ENCODE measurements around the gene UQCC3.
"Not testable (repeated sequence)": the region's sequence is repeated elsewhere in the genome, so short reads cannot be mapped to it uniquely, and the experiment has no call there.

UQCC3 gene

GRCh38 chr11:62666259-62666926 lies 5.1 kb upstream of the UQCC3 start:
- no peak for DNase-seq

DNA sequence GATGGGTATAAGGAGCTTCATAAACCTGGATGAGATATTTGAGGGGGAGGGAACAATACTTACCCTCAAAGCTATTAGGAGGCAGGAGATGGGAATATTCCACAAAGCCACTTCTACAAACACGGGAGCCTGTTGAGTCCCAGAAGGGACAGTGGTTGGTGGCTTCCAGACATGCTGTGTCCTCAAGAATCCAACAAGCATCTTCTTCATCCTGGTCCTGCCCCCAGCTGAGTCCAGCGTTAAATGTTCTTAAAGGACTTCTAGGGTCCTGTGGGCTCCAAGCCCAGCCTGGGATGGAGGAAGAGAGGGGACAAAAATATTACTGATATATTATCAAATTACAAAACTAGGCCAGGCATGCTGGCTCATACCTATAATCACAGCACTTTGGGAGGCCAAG lies 4.0 kb upstream of the UQCC3 start:
- DNase-seq = no peak

DNA sequence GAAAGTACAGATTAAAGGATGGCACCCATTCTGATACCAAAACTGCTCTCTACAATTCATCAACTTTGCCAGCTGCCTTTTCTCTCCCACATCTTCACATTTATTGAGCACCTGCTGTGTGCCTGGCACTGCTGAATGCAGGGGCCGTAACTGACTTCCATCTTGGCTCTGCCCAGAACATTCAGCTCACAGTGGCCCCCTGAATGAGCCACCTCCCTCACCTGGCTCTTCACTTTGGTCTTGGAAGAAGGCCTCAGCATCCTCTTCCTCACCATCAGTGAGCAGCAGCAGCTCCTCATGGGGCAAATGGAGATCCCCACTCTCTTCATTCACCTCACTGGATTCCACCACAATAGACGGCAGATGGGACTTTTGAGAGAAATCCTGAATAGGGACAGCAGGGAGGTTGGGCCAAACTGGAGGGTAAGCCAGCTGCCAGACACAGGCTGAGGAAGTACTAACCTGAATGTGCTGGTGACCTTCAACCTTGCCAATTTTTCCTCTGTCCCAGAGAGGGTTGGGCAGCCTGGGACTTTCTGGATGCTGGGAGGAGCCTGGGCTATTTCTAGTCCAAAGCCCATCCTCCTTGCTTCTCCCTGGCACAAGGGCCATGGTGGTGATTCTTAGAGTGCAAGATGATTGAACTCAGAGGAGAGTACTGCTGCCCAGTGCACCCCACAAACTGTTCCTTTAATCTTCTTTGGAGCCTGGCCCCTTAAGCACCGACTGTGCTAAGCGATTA lies 1.9 kb upstream of the UQCC3 start:
- DNase-seq = no peak

DNA sequence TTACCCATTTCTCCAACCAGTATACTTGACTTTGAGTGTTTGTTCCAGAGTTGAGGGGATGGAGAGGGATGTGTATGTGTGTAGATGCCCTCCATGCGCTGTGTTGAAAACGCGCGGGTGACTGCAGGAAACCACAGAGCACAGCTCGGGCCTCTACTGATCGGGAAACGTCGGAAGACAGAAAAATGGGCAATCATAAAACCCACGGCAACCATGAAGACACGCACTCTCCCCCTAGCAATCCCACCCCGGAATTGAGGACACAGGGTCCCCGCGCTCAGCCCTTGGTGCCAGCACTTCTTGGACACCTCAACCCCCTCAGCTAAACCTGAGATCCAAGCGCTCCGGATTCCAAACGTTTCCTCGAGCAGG lies 251 bp upstream of the UQCC3 start:
- DNase-seq = no peak

DNA sequence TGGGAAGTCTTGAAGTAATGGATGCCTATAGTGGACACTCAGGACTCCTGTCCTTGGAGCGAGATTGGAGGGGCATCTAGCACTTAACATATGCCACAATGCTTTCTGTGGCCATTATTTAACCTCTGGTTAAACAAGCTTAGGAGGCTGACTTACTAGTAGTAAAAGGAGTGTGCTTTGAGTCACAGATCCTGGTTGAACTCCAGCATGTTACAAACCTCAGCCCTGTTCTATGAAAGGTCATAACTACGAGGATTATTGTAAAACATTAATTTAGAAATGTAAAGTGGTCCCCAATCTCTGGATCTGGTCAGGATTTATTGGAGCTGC lies 1.7 kb downstream of the UQCC3 start:
- no peak for DNase-seq

- DNase-seq = not testable (repeated sequence)
Observed at GRCh38 chr11:62675415-62675814, 3.9 kb downstream of the UQCC3 start.

DNA sequence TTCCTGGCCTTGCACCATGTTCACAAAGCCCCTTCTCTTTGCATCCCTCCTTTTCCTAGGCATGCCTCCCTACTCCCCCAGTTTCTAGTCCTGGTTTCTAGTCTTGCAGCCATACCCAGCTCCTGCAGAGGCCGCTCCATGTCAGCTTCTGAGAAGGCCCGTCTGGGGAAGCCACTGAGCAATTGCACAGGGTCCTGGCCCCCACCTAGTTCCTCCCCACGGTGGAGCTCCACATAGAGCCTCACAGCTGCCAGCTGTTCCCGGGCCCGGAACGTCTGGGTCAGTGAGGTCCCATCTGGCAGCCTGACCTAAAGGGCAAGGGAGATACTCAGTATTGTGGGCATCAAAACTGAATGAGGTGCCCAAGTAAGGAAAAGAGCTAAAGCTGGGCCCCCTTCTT lies 5.2 kb downstream of the UQCC3 start:
- no peak for DNase-seq

GRCh38 chr11:62677156-62677555 lies 5.7 kb downstream of the UQCC3 start:
- no peak for DNase-seq

DNA sequence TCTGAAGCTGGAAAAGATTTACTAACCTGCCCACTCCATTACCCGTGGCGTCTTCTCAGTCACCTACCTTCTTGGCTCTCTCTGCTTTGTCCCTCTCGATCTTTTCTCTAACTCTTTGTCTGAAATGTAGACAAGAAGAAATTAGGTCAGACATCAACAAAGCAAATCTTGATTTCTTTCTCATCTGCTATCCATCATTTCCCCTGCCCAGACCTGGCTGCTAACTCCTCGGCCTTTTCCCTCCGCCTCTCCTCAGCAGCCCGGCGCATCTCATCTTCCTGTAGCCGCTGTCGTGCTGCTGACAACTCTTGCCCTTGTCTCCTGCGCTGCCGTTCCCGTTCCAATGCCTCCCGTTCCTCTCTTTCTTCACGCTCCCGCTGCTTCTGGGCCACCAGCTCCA lies 6.2 kb downstream of the UQCC3 start:
- no peak for DNase-seq

DNA sequence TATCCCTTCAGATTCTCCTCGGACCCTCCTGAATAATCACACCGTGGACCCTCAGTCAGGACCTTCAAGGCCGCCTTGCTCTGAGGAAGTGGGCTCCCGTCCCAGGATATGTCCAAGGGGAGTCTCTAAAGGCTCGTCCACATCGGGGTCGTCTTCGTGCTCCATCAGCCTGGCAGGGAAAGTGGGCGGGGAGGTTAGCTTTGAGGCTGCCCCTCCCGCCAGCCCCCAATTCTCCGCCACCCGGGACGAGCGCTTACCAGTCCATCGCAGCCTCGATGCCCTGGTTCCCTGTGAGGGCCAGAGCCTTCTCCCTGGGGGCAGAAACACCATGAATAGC lies 6.9 kb downstream of the UQCC3 start:
- no peak for DNase-seq

DNA sequence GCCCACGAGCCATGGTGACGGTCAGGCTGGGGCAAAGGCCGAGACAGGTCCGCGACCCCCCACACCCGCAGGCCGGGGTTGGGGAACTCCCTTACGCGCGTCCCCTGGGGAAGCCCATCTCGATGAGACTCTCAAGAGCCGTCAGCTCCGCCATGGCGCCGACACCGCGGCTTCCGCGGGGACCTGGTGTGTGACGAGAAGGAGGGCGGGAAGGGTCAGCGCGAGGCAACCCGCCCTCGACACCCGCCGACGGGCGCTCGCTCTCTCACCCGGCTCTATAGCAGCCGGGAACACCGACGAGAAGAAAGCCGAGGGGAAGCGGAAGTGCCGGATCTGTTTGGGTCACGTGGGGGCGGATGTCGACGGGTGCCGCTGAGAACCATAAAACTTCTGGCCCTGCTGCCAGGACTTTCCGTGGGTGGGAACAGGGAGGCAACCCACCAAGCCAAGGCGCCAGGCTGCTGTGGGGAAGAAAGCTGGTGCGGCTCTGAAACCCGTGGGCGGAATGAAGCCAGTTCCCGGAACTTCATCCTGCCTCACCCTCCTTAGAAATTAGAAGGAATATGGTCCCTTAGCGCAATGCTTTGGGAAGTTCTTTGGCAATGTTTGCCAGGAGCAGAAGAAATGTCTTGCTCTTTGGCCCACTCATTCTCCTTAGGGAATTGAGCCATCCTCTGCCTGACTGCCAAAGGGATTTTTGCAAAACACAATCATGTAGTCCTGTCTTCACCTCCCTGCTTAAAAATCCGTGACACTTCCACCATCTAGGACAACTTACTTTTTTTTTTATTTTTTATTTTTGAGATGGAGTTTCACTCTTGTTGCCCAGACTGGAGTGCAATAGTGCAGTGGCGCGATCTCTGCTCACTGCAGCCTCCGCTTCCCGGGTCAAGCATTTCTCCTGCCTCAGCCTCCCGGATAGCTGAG lies 7.6 kb downstream of the UQCC3 start, which contains the start of gene UBXN1:
TSS of gene UBXN1 (minus strand) at position 304 of the 927 bp plus-strand sequence. CDS start at position 154, 150 bp downstream.
- DNase-seq = peak; percentile 72

DNA sequence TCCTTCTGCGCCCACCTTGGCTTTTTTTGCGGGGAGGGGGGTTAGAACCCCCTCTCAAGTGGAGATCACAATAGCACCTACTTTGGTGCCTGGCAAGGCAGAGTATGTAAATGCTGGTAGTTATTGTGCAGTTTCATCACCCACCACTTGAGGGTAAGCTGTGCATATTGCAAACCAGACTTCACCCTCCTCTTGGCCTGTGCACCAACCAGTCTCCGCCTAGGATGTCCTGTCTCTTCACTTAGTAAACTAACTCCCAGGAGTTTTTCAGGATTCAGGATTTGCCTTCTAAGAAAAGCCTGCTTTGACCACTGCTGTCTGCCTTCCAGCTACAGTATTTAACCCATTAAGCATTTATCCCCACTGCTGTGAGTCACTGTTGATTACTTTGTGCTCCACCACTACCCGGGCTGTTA lies 9.4 kb downstream of the UQCC3 start:
- peak; percentile 52 for DNase-seq

DNA sequence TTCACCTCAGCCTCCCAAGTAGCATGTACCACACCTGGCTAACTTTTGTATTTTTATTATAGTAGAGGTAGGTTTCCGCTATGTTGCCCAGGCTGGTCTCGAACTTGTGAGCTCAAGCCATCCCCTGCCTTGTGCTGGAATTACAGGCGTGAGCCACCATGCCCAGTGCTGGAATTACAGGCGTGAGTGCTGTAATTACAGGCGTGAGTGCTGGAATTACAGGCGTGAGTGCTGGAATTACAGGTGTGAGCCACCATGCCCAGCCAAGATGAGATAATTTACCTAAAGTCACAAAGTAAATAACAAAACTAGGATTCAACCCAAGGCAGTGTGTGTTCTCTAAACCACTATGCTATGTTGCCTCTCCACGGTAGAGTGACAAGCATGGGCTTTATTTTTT lies 11.0 kb downstream of the UQCC3 start:
- no peak for DNase-seq

GRCh38 chr11:62687508-62688396 lies 16.3 kb downstream of the UQCC3 start:
- no peak for DNase-seq

DNA sequence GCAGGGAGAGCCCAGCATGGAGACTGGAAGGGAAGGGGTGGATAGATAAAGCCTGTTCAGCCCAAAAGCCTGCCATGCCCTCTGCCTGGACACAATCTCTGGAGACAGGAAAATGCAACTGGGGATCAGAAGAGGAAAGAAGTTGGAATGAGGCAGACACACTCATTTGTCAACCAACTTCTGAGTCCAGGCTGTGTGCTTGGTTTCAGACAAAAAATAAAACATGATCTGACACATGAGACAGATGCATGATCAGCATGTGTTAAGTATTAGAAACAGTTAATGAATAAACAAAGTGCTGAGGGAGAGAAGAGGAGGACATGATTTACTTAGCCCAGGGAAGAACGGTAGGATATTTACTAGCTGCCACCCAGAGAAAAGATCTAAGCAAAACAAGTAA lies 17.0 kb downstream of the UQCC3 start:
- no peak for DNase-seq

DNA sequence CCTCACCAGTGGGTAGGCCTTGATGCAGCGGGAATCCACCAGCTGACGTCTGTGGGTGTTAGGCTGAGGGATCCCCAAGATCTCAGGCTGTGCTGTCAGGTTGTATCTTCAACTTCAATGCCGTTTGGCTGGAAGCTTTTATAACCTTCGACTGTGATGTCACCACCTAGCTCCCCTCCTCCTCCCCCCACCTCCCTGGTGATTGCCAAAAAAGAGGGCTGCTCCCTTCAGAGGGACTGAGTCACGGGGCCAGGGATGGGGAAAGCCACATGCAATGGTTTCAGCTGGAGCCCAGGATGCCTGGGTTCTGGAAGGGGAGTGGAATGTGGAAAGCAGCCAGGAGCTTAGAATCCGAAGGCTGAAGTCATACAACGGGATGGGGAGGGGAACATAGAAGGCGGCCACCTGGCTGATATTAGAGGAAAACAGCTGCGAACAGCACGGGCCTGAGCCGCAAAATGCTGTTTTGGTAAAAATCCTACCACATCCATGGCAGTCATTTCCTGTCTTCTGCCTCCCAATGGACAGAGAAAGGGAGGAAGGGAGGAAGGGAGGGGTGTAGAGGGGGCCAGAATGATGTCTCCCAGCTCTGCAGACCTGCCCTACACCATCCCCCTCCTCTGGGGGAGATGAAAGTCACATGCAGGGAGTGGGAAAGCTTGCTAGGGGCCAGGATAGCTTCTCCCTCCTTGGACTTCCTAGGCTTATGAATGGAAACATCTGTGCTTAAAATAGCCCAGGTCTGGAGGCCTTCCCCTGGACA lies 18.1 kb downstream of the UQCC3 start, which contains the start of gene LRRN4CL:
TSS of gene LRRN4CL (minus strand) at position 110 of the 763 bp plus-strand sequence. CDS start 1,022 bp downstream, outside the sequence.
- peak; percentile 58 for DNase-seq

DNA sequence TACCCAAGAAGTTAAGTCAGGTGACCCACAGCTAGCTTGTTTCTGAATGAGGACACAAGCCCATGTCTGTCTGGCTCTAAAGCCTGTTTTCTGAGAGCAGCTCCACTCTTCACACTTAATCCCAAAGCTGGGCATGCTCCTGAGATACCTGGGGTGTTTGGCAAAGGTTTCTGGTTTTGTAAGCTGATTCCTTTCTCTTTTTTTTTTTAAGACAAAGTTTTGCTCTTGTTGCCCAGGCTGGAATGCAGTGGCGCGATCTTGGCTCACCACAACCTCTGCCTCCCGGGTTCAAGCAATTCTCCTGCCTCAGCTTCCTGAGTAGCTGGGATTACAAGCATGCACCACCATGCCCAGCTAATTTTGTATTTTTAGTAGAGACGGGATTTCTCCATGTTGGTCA lies 22.2 kb downstream of the UQCC3 start:
- DNase-seq = not testable (repeated sequence)

GRCh38 chr11:62694455-62695167 lies 23.1 kb downstream of the UQCC3 start:
- peak; percentile 42 for DNase-seq

DNA sequence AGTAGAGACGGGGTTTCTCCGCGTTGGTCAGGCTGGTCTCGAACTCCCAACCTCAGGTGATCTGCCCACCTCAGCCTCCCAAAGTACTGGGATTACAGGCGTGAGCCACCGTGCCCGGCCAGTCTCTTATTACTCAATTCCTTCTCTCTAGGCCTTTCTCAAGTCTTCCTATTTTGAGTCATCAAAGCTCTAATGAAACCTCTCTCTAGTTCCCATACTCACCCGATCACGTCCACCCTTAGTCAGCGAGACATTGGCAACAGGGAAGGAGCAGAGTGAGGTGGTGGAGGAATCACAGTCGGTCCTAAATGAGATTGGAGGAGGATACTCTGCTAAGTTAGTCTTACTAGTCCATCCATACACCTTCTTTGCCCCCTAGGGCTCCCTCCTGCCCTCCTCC lies 30.8 kb downstream of the UQCC3 start:
- no peak for DNase-seq

- DNase-seq = not testable (repeated sequence)
Observed at GRCh38 chr11:62703921-62704320, 32.4 kb downstream of the UQCC3 start.

DNA sequence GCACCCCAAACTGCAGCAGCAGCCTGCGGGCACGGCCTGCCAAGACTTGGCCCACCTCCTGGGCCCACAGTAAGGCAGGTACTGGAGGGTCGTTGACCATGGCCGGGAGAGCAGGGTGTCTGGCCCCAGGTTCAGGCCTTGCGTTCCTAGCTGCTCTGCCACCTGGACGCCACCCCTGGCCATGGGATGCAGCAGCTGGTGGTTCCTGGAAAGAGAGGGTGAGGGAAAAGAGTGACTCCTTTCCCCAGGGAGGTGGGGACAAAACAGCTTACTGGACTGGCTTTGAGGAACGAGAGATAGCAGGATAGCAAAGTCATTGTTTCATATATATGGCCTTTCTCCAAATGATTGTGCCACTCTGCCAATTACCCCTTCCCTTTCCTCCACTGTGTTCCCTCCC lies 33.9 kb downstream of the UQCC3 start:
- no peak for DNase-seq
